Measurements from ENCODE around the gene SH3PXD2B. TPM values are rescaled to one million over a fixed set of nuclear protein-coding genes. Genes with fewer than 3 reads are reported as not detected.
"Not testable (repeated sequence)": the region's sequence is repeated elsewhere in the genome, so short reads cannot be mapped to it uniquely, and the experiment has no call there.

Gene SH3PXD2B
- total RNA-seq, 1 experiment from 2014 or later = 17.7 TPM

DNA sequence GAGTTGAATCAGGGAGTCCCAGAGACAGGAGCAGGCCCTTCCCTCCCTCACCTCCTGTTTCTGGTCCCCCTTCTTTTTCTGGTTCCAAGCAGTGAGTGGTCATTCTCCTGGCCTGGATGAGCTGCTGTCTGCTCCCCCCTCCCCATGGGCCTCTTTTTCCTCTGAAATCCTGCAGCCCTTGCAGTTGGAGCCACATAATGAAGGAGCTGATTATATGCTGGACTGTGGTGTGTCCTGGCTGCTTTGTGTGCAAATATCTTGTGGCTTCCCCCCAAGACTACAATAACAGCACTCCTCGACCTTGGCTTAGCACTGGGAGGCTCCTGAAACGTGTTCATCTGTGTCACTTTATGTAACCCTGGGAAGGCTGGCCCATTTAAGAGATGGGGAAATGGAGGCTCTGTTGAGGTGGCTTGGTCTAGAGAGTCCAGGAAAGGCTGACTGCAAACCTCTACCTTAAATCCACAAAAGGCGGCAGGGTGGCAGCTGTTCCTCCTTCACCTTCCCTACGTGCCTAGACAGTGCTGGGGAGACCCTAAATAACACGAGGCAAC lies 69.2 kb downstream of the SH3PXD2B start:
- in situ Hi-C loops (cut with HindIII; ENCODE audit: low sequenced_read_pairs) = no loop called here

DNA sequence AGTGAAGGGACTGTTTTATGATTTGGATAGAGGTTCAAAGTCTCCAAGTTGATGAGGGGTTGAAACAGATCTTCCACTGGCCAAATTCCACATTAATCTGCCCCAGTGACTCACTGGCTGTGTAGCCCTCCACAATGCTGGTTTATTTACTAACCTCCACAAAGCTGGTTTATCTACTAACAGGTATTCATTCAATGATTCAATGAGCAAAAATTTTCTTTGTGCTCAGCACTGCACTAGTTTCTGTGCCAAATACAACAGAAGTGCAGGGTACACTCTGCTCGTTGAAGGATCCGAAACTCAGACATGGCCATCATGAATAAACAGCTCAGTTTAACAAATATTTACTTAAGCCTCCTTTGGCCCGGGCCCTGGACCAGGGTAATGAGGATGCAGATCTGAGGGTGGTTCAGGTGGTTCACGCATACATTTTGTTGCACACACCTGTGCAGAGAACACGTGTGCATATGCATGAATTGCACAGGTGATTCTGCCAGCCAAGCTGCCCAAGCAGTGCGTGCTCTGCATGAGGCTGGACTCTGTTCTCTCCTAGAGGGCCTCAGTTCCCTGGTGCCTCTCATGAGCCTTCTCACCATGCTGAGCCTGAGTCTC lies 71.0 kb downstream of the SH3PXD2B start:
- no peak for DNase-seq (ENCODE audit: low spot score)
- in situ Hi-C loops (cut with HindIII; ENCODE audit: low sequenced_read_pairs) = no loop called here

More for the DNA sequence above, 69.2 kb downstream of the SH3PXD2B start:
- no peak for DNase-seq (ENCODE audit: low spot score)

GRCh38 chr5:172380987-172381643 lies 73.2 kb downstream of the SH3PXD2B start:
- DNase-seq (ENCODE audit: low spot score) = peak; percentile 80
- in situ Hi-C loops (cut with HindIII; ENCODE audit: low sequenced_read_pairs) = no loop called here

DNA sequence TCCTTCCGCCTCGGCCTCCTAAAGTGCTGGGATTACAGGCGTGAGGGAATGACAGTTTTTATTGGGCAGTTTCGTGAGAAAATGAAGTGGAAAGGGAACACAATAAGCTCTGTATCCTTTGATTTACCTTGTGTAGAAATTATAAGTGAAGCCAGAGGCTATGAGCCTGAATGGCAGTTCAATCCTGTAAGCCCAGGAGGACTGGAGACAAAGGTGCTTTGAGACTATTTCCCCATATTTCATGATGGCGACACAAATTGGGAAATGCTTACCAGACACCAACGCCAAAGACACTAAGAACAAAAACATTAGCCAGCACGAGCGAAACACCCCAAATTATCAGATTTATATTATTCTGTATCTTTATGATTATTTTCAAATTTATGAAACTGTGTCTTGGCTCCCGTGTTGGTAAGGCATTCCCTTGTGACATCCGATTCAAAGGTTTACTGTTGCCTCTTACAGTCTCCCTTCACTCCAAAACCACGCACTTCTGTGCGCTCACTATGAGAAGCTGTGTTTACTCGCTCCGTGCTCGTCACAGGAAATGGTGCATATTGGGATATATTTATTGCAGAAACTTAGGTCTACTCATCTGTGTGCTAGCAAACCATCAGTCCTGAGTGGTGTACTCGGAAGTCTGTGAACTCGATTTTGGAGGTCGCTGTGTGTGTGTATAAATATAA lies 73.9 kb downstream of the SH3PXD2B start:
- in situ Hi-C loops (cut with HindIII; ENCODE audit: low sequenced_read_pairs) = no loop called here
- no peak for DNase-seq (ENCODE audit: low spot score)

GRCh38 chr5:172379481-172379880 lies 74.8 kb downstream of the SH3PXD2B start:
- DNase-seq (ENCODE audit: low spot score) = no peak
- in situ Hi-C loops (cut with HindIII; ENCODE audit: low sequenced_read_pairs) = no loop called here

- no peak for DNase-seq (ENCODE audit: low spot score)
- in situ Hi-C loops (cut with HindIII; ENCODE audit: low sequenced_read_pairs) = no loop called here
Measured at GRCh38 chr5:172377856-172378255, 76.5 kb downstream of the SH3PXD2B start.

GRCh38 chr5:172377438-172377837 lies 76.9 kb downstream of the SH3PXD2B start:
- in situ Hi-C loops (cut with HindIII; ENCODE audit: low sequenced_read_pairs) = no loop called here

DNA sequence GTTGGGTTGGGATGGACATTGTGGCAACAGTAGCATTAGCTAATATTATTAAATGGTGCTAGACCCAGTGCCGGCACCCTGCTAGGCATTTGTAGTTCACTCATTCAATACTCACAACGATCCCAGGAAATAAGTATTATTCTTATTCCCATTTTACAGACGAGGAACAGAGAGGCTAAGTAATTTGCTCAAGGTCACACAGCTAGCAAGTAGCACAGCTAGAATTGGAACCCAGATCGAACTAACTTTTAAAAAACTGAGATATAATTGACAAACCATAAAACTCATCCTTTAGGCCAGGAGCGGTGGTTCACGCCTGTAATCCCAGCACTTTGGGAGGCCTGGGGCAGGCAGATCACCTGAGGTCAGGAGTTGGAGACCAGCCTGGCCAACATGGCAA lies 79.5 kb downstream of the SH3PXD2B start:
- in situ Hi-C loops (cut with HindIII; ENCODE audit: low sequenced_read_pairs) = no loop called here
- no peak for DNase-seq (ENCODE audit: low spot score)

More at GRCh38 chr5:172377438-172377837, 76.9 kb downstream of the SH3PXD2B start:
- no peak for DNase-seq (ENCODE audit: low spot score)

- in situ Hi-C loops (cut with HindIII; ENCODE audit: low sequenced_read_pairs) = no loop called here
- DNase-seq (ENCODE audit: low spot score) = no peak
Measured at GRCh38 chr5:172373680-172374079, 80.6 kb downstream of the SH3PXD2B start.

DNA sequence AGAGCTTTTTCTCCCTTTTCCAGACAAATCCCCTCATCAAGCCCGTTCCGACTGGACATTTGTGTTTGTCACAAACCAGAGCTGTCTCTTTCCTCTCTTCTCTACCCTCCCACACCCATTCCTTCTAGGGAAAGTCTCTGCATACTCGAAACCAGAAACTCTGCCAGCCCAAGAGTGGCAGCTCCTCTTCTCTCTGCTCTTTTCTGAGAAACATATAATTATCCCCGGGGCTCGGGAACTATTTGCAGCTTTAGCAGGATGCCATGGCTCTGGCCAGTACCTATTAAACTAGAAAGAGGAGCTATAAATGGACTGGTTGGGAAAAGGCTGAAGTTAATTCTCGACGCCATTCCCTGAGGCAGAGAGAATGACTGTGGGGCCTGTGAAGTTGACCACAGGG lies 82.6 kb downstream of the SH3PXD2B start:
- in situ Hi-C loops (cut with HindIII; ENCODE audit: low sequenced_read_pairs) = no loop called here
- no peak for DNase-seq (ENCODE audit: low spot score)

- peak; percentile 11 for DNase-seq (ENCODE audit: low spot score)
- in situ Hi-C loops (cut with HindIII; ENCODE audit: low sequenced_read_pairs) = no loop called here
Measured at GRCh38 chr5:172370648-172371545, 83.4 kb downstream of the SH3PXD2B start.

DNA sequence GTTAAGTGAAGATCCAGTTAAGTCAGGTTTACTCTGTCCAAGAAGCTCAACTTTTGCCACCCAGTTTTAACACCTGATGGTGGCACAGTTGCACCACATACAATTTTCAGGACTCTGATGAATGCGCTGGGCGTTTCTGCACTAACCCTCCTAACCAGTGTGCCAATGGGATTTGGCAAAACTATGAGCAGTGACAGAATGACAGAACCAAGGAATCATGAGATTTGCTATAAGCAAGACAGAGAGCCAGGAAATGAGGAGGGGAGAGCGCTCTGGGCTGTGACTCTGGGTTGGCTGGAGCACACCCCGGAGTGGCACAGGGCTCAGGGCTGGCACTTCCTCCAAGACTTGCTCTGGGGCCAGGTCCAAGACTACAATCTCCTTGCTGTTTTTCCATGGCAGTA lies 84.1 kb downstream of the SH3PXD2B start:
- DNase-seq (ENCODE audit: low spot score) = peak; percentile 59
- in situ Hi-C loops (cut with HindIII; ENCODE audit: low sequenced_read_pairs) = no loop called here

DNA sequence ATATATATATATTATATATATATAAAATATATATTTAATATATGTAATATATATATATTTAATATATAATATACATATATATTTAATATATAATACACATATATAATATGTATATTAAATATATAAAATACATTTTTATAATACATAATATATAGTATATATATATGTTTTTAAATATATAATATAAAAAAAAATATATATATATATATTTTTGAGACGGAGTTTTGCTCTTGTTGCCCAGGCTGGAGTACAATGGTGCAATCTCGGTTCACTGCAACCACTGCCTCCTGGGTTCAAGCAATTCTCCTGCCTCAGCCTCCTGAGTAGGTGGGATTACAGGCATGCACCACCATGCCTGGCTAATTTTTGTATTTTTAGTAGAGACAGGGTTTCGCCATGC lies 85.6 kb downstream of the SH3PXD2B start:
- DNase-seq (ENCODE audit: low spot score); in situ Hi-C loops (cut with HindIII; ENCODE audit: low sequenced_read_pairs): not testable (repeated sequence)

- no peak for DNase-seq (ENCODE audit: low spot score)
- in situ Hi-C loops (cut with HindIII; ENCODE audit: low sequenced_read_pairs) = no loop called here
Measured at GRCh38 chr5:172365948-172366608, 88.2 kb downstream of the SH3PXD2B start.

- in situ Hi-C loops (cut with HindIII; ENCODE audit: low sequenced_read_pairs) = no loop called here
- no peak for DNase-seq (ENCODE audit: low spot score)
Measured at GRCh38 chr5:172364773-172365172, 89.6 kb downstream of the SH3PXD2B start.

DNA sequence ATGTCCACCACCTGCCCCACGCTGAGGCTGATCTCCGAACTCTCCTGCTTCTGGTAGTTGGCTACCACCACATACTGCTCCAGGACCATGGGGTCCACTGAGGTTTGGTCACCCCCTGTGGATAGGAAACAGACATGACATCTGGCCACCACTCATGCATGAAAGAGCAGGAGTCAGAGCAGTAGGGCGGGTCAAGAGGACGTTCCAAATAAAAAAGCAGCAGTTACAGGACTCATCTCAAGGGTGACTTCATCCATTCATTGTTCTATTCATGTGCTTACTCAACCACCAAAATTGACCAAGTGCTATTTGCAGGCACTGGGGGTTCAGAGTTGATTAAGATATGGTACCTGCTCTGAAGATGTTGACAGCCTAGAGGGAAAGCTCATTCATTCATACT lies 91.6 kb downstream of the SH3PXD2B start:
- in situ Hi-C loops (cut with HindIII; ENCODE audit: low sequenced_read_pairs) = no loop called here

DNA sequence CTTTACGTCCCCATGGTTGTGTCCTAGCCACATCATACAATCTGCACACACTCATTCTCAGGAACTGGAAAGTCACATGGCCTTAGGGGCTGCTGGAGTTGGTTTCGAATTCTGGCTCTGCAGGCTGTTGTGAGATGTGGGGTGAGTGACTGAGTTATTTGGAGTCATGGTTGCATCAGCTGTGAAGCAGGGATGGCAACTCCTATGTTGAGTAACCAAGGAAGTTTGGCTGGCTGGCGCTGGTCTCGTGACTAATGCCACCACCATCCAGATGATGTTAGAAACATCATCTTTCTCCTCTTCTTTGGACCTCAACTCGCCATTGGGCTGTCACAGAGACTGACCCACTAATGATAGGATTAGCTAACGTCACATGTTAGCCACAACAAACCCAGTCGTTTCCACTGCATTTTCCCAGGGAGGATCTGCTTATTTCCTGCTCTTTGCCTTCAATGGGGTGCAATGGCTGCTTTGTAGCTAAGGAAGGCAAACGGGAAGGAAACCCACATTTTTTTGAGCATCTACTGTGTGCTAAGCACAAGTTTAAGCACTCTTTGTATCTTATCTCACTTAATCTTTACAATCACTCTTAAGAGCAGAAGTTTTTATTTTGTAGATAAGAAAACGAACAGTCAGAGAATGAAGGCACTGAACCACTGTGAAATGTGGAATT lies 92.6 kb downstream of the SH3PXD2B start:
- in situ Hi-C loops (cut with HindIII; ENCODE audit: low sequenced_read_pairs) = no loop called here
- DNase-seq (ENCODE audit: low spot score) = no peak

More for the DNA sequence above, 91.6 kb downstream of the SH3PXD2B start:
- no peak for DNase-seq (ENCODE audit: low spot score)

DNA sequence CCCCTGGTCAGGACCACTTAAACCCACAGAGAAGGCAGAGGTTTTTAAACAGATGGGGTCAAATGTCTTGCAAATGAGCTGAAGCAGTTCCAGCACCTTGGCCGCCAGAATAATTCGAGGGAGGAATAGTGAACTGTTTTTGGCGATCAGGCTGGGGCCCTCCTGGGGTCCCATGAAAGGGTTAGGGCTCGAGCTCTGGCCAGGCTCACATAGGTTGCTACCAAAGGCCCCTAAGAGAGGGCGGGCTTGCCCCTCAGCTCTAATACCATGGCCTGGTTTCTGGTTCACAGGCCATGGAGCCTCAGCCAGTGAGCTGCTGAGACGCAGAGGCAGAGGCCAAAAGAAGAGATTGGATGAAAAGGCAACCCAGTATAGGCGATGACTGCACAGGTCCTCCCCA lies 96.0 kb downstream of the SH3PXD2B start:
- in situ Hi-C loops (cut with HindIII; ENCODE audit: low sequenced_read_pairs) = no loop called here

More for the DNA sequence above, 96.0 kb downstream of the SH3PXD2B start:
- no peak for DNase-seq (ENCODE audit: low spot score)
